ENCODE data around the gene LAMA2. TPM values are rescaled to one million over a fixed set of nuclear protein-coding genes. Genes with fewer than 3 reads are reported as not detected.

Gene LAMA2
- total RNA-seq, 1 experiment from 2014 or later, result 8.2 TPM

DNA sequence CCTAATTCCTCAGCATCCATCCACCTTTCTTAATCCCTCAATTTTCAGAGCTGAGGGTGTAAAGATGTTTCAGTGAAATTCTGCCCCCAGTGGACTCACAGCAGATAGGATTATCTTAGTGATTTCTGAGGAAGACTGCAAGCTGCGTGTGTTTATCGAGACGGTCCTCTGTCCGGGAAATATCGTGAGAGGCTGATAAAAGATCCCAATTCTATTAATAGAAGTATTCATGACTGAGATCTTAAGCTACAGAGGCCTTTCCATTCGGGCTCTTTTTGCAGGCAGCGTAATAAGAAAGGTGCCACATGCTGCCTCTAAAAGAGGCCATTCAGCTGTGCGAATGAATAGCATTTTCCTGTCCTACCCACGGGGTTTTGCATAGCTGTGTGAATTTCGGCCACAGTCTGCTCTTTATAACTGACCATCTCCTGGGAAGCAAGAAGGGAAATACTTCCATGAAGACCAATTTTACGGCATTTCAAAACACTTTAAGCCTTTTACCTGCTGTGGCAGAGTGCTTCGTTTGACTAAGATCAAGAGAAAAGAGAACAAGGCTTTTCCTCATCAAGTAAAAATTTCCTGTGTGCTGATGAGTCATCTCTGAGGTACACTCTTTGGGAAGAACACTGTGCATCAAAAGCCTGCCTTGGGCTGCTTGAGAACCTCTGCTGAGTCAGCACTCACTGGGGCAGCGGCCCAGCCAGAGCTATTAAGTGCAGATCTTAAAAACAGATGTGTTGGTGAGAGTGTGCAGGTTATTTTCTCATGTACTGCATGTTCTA is 618.2 kb downstream of the LAMA2 start:
- ChIA-PET RAD21 (ENCODE audit: low non-redundant PET in 1 of 2, low total read pairs in 2 of 2, uncharacterized antibody in 2 of 2, unreplicated experiment in 2 of 2) (interaction anchor here (0.6 to 1.5 kb wide), 7 partner anchors 8 to 247 kb away, joined by 3 to 5 read pairs (median 3); no protein-coding TSS in a partner anchor), POLR2A (interaction anchor here (0.6 to 4.3 kb wide), 11 partner anchors 11 to 274 kb away, joined by 3 to 33 read pairs (median 5); no protein-coding TSS in a partner anchor), CTCF (interaction anchor here (0.7 to 5.7 kb wide), 27 partner anchors 10 to 520 kb away, joined by 3 to 45 read pairs (median 3); no protein-coding TSS in a partner anchor)
- Histone ChIP-seq H3K4me3 (replicated peaks in 1 of 2; ENCODE audit: low read depth in 1 of 2, low read length in 2 of 2) (peak overlapping the region in 1 of 2 experiments; percentile 36; a peak in 2 of 4 replicates), H3K9me3 (ENCODE audit: control insufficient read depth in 1 of 2, insufficient read depth in 1 of 2, low read depth in 1 of 2, low read length in 2 of 2) (no peaks in the 10 kb centered on the region), H2AFZ (ENCODE audit: low read depth, low read length, poor library complexity, severe bottlenecking) (peak overlapping the region; percentile 6), H3K27me3 (ENCODE audit: insufficient read depth, low read length) (no peaks in the 10 kb centered on the region), H3K9me2 (ENCODE audit: insufficient read depth) (no peaks in the 10 kb centered on the region), H3K4me1 (ENCODE audit: control insufficient read depth in 1 of 2, insufficient read depth in 2 of 2, low read length in 2 of 2) (peaks cover 59 to 67% of the 10 kb centered on the region in 2 experiments), H4K20me1 (ENCODE audit: insufficient read depth) (no peaks in the 10 kb centered on the region), H3K27ac (ENCODE audit: low read depth, low read length) (peak overlapping the region; percentile 97), H3K36me3 (ENCODE audit: control insufficient read depth in 1 of 2, insufficient read depth in 2 of 2, low read length in 2 of 2) (no peaks in the 10 kb centered on the region), H3K79me2 (ENCODE audit: insufficient read depth, low read length) (no peaks in the 10 kb centered on the region), H3K4me2 (ENCODE audit: low read length) (peak overlapping the region; percentile 64), H3K9ac (ENCODE audit: low read length) (peak overlapping the region; percentile 67)
- intact Hi-C loops (cut with micrococcal nuclease), result no loop called here
- peak; percentile 98 for DNase-seq (ENCODE audit: low read depth, low spot score)
- peak; percentile 86 for ATAC-seq
- BruUV-seq (replicated peaks), result TSS peak; percentile 80
- TF ChIP-seq EGR1 (IDR thresholded peaks at IDR 0.05; ENCODE audit: low read depth) (peak; percentile 10; the same call in 1 of the 2 replicates), FOSL1 (IDR thresholded peaks at IDR 0.05; ENCODE audit: low read depth) (peak; percentile 97), SIN3A (IDR thresholded peaks at IDR 0.05; ENCODE audit: low read depth) (peak; percentile 92), JUND (IDR thresholded peaks at IDR 0.05) (peak; percentile 99), CBX3 (IDR thresholded peaks at IDR 0.05; ENCODE audit: low read depth) (peak; percentile 98), TCF7L2 (IDR thresholded peaks at IDR 0.05; ENCODE audit: borderline replicate concordance, extremely low read depth, insufficient read depth, insufficient read length) (peak; percentile 96), POLR2A (IDR thresholded peaks at IDR 0.05; ENCODE audit: borderline replicate concordance, extremely low read depth, insufficient read depth, insufficient read length) (no peak), ELF1 (IDR thresholded peaks at IDR 0.05; ENCODE audit: borderline replicate concordance, low read depth) (no peak; the same call in 1 of the 2 replicates), ZNF274 (IDR thresholded peaks at IDR 0.05; ENCODE audit: low read depth, low read length) (no peak), POLR2AphosphoS5 (IDR thresholded peaks at IDR 0.05; ENCODE audit: low read depth, low read length) (peak; percentile 49), SP1 (IDR thresholded peaks at IDR 0.05; ENCODE audit: low read depth) (peak; percentile 97), SRF (IDR thresholded peaks at IDR 0.05; ENCODE audit: low read depth) (peak; percentile 80), ZFX (IDR thresholded peaks at IDR 0.05) (no peak), CEBPB (IDR thresholded peaks at IDR 0.05; ENCODE audit: low read depth) (peak; percentile 89), RAD21 (IDR thresholded peaks at IDR 0.05; ENCODE audit: low read depth) (peak; percentile 25)
- TF ChIP-seq, protein P1, sequence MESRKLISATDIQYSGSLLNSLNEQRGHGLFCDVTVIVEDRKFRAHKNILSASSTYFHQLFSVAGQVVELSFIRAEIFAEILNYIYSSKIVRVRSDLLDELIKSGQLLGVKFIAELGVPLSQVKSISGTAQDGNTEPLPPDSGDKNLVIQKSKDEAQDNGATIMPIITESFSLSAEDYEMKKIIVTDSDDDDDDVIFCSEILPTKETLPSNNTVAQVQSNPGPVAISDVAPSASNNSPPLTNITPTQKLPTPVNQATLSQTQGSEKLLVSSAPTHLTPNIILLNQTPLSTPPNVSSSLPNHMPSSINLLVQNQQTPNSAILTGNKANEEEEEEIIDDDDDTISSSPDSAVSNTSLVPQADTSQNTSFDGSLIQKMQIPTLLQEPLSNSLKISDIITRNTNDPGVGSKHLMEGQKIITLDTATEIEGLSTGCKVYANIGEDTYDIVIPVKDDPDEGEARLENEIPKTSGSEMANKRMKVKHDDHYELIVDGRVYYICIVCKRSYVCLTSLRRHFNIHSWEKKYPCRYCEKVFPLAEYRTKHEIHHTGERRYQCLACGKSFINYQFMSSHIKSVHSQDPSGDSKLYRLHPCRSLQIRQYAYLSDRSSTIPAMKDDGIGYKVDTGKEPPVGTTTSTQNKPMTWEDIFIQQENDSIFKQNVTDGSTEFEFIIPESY (IDR thresholded peaks at IDR 0.05; ENCODE audit: extremely low read depth, insufficient replicate concordance, low read length), result peak; percentile 43
- TF ChIP-seq, protein P2, sequence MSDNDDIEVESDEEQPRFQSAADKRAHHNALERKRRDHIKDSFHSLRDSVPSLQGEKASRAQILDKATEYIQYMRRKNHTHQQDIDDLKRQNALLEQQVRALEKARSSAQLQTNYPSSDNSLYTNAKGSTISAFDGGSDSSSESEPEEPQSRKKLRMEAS (IDR thresholded peaks at IDR 0.05), result peak; percentile 77
- TF ChIP-seq, protein P3, sequence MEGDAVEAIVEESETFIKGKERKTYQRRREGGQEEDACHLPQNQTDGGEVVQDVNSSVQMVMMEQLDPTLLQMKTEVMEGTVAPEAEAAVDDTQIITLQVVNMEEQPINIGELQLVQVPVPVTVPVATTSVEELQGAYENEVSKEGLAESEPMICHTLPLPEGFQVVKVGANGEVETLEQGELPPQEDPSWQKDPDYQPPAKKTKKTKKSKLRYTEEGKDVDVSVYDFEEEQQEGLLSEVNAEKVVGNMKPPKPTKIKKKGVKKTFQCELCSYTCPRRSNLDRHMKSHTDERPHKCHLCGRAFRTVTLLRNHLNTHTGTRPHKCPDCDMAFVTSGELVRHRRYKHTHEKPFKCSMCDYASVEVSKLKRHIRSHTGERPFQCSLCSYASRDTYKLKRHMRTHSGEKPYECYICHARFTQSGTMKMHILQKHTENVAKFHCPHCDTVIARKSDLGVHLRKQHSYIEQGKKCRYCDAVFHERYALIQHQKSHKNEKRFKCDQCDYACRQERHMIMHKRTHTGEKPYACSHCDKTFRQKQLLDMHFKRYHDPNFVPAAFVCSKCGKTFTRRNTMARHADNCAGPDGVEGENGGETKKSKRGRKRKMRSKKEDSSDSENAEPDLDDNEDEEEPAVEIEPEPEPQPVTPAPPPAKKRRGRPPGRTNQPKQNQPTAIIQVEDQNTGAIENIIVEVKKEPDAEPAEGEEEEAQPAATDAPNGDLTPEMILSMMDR (IDR thresholded peaks at IDR 0.05 in 2 of 3, conservative IDR thresholded peaks at IDR 0.05 in 1 of 3; ENCODE audit: borderline replicate concordance in 1 of 3, insufficient read depth in 1 of 3, low read depth in 2 of 3, low read length in 2 of 3), result peak; percentile 26 to 71 (median 57); a peak in 5 of 6 replicates
- TF ChIP-seq, protein P4, sequence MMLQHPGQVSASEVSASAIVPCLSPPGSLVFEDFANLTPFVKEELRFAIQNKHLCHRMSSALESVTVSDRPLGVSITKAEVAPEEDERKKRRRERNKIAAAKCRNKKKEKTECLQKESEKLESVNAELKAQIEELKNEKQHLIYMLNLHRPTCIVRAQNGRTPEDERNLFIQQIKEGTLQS (IDR thresholded peaks at IDR 0.05), result peak; percentile 83
